IPS-15b (cell line): ENCODE measurements around the gene LHX3.

ENCODE experiments used
- H3K27me3 ChIP-seq: one replicate; pipeline ENCODE4 v1.6.1; 2013; ENCODE audit warnings: low read length; ENCODE audit not compliant: control insufficient read depth, insufficient read depth
- H3K36me3 ChIP-seq: one replicate; pipeline ENCODE4 v1.6.1; 2013; ENCODE audit warnings: low read length; ENCODE audit not compliant: control insufficient read depth, insufficient read depth
- H3K4me1 ChIP-seq: one replicate; pipeline ENCODE4 v1.6.1; 2013; ENCODE audit warnings: mild to moderate bottlenecking, low read length; ENCODE audit not compliant: control insufficient read depth, insufficient read depth
- H3K4me3 ChIP-seq: one replicate; pipeline ENCODE4 v1.5.1; 2013; ENCODE audit warnings: low read depth, low read length
- H3K9ac ChIP-seq: one replicate; pipeline ENCODE4 v1.6.1; 2013; ENCODE audit warnings: low read depth, mild to moderate bottlenecking, low read length
- H3K9me3 ChIP-seq: one replicate; pipeline ENCODE4 v1.6.1; 2013; ENCODE audit warnings: mild to moderate bottlenecking, low read length; ENCODE audit not compliant: control insufficient read depth, insufficient read depth

LHX3 gene

DNA sequence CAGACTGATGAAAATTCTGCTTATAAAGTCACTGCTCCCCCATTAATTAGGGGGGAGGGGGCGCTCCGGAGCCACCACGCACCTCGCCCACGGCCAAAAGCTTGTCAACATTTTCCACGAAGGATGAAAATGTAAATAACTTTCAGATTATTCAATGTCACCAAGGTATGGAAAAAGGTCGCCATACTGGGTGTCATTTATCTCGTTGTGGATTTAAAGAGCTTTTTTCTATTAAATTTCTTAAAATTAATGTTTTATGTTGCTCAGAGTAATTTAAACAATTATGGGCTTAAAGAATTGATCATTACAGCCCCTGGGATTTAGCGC lies 13.0 kb downstream of the LHX3 start:
- Histone ChIP-seq H3K4me1 (peaks cover 7% of the 10 kb centered on the region), H3K27me3 (peaks cover 65% of the 10 kb centered on the region), H3K4me3 (no peak overlapping the region), H3K9me3 (no peaks in the 10 kb centered on the region), H3K9ac (no peak overlapping the region), H3K36me3 (no peaks in the 10 kb centered on the region)

DNA sequence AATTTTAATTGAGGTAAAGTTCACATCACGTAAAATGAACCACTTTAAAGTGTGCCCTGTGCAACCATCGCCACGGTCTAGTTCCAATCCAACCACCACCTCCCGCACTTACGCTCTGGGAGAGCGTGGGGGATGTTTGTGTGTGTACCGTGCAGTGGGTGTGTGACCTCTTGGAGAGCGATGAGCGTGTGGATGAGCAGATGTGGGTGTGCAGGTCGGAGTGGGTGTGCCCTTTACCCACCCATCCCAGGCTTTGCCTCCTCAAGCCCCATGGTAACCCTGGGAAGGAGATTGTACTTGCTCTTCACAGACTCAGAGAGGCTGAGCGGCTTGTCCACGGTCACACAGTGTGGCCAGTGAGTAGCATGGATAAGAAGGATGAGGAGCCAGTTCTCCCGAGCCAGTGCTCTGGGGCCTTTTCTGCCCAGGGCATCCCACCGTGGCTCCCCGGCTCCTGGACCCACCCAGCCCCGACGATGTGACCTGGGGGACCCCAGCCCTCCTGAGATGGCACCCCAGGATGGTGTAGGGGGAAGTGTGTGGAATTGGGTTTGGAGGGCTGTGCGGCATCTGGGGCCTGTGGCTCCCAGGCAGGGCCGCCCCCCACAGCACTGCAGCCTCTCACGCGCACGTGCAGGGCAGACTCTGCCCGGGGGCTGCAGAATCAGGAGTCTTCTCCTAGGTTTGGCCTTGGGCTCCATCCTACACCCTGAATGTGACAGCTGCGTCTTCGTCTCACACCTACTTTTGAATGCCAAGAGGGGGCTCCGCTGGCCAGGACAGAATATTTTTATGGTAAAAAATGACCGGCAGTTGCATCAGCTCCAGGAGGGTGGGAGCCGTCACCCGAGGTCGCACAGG lies 13.6 kb downstream of the LHX3 start:
- H3K4me1 ChIP-seq = peaks cover 5% of the 10 kb centered on the region
- H3K27me3 ChIP-seq = peaks cover 59% of the 10 kb centered on the region
- no peak overlapping the region for H3K9ac ChIP-seq
- no peaks in the 10 kb centered on the region for H3K9me3 ChIP-seq
- H3K4me3 ChIP-seq = no peak overlapping the region
- H3K36me3 ChIP-seq = no peaks in the 10 kb centered on the region

DNA sequence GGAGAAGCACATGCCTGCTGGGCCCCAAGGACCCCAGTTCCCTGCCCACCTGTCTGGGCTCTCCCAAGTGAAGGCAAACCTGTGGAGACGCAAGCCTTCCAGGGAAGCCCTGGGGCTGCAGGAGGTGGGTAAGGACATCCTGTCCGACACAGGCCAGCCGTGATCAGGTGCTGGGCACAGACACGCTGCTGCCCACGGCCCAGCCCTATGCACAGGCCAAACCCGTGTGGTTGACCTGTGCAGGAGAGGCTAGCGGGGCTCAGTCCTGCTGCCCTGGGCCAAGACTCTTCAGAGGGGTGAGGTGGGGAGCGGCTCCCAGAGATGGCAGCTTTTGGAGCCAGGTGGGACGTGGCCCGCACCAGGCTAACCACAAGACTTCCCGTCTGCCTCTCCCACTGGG lies 14.3 kb downstream of the LHX3 start:
- Histone ChIP-seq H3K27me3 (peaks cover 52% of the 10 kb centered on the region), H3K9me3 (no peaks in the 10 kb centered on the region), H3K4me3 (no peak overlapping the region), H3K36me3 (no peaks in the 10 kb centered on the region), H3K4me1 (peaks cover 2% of the 10 kb centered on the region), H3K9ac (no peak overlapping the region)

DNA sequence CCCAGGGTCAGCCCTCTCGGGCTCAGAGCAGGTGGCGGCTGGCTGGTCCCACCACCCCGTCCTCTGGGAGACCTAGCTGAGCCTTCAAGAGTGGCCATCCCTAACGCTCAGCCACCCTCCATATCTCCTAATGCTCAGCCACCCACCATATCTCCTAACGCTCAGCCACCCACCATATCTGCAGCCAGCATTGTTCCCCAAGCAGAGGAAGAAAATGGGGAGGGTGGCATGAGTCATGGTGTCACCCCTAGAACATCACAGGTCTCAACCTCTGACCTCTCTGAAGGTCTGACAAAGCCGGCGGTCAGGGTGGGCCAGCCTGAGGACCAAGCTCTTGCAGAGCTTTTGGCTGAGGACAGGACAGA lies 14.7 kb downstream of the LHX3 start:
- Histone ChIP-seq H3K4me3 (no peak overlapping the region), H3K27me3 (peaks cover 49% of the 10 kb centered on the region), H3K36me3 (no peaks in the 10 kb centered on the region), H3K4me1 (peaks cover under 1% of the 10 kb centered on the region), H3K9me3 (no peaks in the 10 kb centered on the region), H3K9ac (no peak overlapping the region)

DNA sequence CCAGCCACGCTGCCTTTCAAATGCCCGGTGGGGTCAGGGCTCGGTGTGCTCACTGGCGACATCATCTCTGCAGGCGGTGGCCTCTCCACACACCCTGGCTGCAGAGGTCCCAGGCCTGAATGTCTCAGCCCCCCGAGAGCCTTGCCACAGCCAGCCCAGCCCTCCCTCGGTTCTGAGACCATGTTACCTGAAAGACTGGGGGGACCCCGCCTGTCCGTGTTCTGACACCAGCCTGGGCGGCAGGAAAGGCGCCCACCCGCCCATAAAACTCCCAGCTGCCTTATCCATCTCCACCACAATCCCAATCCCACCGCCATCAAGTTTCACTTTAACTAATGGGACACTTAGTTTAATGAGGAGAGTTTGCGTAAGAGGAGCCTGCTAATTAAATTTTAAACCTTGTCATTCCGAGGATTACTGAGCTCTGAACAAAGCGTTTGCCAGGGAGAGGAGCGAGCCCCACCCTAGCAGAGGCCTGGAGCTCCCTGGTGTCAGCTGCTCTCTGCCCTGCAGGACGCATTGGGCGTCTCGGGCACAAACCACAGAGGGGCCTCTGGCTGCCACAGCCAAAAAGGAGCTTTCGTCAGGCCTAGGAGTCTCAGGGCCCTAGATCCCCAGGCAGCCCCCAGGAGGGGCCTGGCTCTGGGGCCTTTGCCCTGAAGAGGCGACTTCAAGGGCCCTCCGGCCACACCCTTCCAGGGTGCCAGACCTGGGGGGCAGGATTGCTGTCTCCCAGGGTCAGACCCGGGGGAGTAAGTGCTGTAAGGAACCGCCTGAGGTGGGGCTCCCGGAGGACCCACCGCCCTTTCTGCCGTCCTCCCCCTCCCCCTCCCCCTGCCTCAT lies 15.3 kb downstream of the LHX3 start:
- no peaks in the 10 kb centered on the region for H3K4me1 ChIP-seq
- H3K9me3 ChIP-seq = no peaks in the 10 kb centered on the region
- no peaks in the 10 kb centered on the region for H3K36me3 ChIP-seq
- peaks cover 43% of the 10 kb centered on the region for H3K27me3 ChIP-seq
- no peak overlapping the region for H3K9ac ChIP-seq
- H3K4me3 ChIP-seq = no peak overlapping the region

DNA sequence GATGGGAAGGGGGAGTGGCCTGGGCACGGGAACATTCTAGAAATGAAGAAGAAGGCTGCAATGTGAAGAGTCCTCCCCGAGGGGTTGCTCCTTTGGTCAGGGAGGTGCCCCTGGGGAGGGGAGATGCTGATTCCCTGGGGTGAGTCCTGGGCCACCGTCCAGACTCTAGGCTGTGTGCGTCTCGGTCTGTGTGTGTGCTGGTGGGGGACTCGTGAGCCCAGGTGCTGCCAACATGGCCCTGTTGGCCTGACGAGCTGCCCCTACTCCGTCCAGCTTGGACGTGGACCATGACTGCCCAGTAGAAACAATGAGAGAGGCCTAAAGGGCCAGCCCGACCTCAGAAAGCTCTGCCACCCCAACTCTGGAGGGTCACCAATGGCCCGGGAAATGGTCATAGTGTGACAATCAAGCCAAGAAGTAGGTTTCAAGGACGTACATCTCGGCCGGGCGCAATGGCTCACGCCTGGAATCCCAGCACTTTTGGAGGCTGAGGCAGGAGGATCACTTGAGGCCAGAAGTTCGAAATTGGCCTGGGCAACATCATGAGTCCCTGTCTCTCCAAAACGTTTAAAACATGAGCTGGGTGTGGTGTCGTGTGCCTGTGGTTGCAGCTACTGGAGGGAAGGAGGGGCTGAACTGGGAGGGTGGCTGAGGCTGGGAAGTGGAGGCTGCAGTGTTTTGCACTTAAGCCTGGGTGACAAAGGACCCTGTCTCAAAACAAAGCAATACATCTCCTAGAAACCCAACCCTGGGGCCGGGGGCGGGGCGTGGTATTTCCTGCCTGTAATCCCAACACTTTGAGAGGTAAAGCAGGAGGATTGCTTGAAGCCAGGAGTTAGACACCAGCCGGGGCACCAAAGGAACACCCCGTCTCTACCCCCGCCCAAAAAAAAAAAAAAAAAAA lies 17.0 kb downstream of the LHX3 start:
- no peak overlapping the region for H3K4me3 ChIP-seq
- peaks cover 30% of the 10 kb centered on the region for H3K27me3 ChIP-seq
- no peaks in the 10 kb centered on the region for H3K4me1 ChIP-seq
- H3K9ac ChIP-seq = no peak overlapping the region
- no peaks in the 10 kb centered on the region for H3K9me3 ChIP-seq
- H3K36me3 ChIP-seq = no peaks in the 10 kb centered on the region

DNA sequence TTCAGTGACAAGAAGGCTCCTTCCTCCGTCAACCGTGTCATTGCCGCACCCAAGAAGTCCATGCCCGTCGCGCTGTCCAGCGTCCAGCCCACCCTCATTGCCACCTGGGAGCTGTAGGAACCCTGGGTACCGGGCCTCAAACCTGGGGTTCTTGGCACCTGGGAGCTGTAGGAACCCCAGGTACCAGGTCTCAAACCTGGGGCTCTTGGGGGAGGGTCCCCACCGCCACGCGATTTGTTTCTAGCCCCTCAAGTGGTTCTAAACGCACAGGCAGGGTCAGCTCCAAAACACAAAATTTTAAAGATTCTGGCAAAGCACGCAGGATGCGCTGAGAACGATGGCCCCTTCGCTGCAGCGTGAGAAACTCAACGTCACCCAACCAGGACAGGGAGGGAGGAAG lies 17.7 kb downstream of the LHX3 start:
- no peaks in the 10 kb centered on the region for H3K4me1 ChIP-seq
- H3K27me3 ChIP-seq = peaks cover 22% of the 10 kb centered on the region
- H3K9ac ChIP-seq = no peak overlapping the region
- H3K36me3 ChIP-seq = no peaks in the 10 kb centered on the region
- no peaks in the 10 kb centered on the region for H3K9me3 ChIP-seq
- H3K4me3 ChIP-seq = no peak overlapping the region

DNA sequence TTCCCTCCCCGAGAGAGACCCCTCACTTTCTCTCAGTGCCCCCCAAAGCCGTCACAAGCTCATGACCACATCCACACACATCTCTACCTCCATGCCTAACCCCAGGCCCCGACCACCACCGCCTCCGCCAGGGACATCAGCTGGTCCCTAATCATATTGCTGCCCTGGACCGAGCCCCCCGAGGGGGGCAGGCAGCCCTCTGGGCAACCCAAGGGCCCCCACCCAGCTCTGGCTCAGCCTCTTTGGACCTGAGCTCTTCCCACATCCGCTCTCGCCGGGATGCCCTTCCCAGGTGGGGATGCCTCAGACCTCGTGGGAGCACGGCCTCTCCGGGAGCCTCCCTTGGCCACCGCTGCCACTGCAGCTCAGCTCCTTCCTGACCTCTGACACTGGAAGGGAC lies 18.5 kb downstream of the LHX3 start:
- Histone ChIP-seq H3K4me3 (no peak overlapping the region), H3K4me1 (no peaks in the 10 kb centered on the region)

DNA sequence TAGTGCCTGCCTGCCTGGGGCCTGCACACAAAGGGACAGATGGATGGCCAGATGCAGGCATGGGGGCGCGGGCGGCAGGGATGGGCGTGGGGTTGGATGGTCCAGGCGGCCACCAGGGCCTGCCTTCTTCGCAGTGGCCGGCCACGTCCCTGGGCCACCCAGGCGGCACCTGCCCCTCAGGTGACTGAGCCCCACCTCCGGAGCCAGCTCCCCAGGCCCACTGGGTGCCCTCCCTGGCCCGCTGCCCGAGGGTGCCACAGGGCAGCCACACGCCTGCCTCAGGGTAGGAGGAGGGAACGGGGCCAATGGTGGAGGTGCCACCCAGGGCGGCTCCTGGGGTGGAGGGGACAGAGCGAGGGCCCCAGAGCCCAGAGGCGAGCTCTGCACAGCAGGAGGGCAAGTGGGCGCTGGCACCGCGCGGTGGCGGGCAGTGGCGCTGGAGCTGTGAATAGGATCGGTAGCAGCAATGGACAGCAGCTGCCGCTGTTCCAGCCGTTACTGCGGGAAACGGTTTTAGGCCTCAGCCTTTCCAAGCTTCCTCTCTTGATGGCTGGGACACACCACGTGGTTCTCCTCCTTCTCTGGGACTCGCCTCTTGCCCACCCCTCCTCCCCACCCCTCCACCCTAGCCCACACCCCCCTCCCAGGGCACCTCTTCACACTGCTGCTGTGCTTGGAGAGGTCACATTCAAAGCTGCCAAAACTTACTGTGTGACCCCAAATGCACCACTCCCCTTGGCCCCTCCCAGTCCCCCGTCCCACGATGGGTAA lies 19.1 kb downstream of the LHX3 start:
- no peak overlapping the region for H3K4me3 ChIP-seq
- no peak overlapping the region for H3K9ac ChIP-seq
- no peaks in the 10 kb centered on the region for H3K9me3 ChIP-seq
- H3K36me3 ChIP-seq = no peaks in the 10 kb centered on the region
- peaks cover 8% of the 10 kb centered on the region for H3K27me3 ChIP-seq
- H3K4me1 ChIP-seq = no peaks in the 10 kb centered on the region

More for the DNA sequence above, 18.5 kb downstream of the LHX3 start:
- Histone ChIP-seq H3K9me3 (no peaks in the 10 kb centered on the region), H3K9ac (no peak overlapping the region), H3K36me3 (no peaks in the 10 kb centered on the region), H3K27me3 (peaks cover 14% of the 10 kb centered on the region)

DNA sequence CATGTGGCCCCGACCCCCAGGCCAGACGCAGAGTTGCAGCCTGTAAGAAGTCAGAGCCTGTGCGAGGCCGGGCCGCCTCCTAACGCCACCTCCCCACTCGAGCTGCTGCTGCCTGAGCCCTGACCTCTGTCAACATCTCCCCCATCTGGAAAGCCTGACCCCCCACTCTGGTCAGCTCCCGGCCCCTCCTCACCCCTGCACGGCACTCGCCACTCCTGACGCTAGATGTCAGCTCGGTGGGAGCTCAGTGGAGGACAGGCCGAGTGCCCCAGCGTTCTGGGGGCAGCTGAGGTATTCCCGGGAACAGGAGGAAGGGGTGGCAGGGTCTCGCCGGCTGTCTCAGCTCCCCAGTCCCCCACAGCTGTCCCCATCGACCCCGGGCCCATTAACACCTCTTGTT lies 19.9 kb downstream of the LHX3 start:
- Histone ChIP-seq H3K27me3 (peaks cover 2% of the 10 kb centered on the region), H3K36me3 (no peaks in the 10 kb centered on the region), H3K9me3 (no peaks in the 10 kb centered on the region), H3K9ac (no peak overlapping the region), H3K4me3 (no peak overlapping the region), H3K4me1 (no peaks in the 10 kb centered on the region)

DNA sequence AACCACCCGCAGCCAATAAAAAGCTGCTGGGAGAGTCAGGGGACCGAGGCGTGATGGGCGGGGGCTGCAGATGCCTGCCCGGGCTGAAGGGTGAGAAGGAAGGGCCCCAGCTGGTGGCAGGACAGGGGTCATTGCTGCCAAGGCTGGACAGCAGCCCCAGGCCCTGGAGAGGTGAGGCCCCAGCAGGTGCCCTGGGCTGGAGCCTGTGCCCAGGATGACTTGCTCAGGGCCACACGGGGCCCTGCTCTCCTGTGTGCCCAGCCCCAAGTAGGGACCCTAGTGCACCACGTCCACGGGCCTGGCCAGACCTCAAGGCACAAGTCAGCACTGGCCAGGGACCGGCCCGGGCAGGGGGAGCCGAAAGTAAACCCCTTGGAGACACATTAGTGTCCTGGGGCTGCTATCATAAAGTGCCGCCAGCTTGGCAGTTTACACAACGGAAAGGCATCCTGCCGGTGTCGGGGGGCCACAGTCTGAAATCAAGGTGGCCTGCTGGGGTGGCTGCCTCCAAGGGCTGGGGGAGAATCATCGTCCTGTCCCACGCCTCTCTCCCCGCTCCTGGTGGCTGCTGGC lies 22.0 kb downstream of the LHX3 start:
- H3K27me3 ChIP-seq = no peaks in the 10 kb centered on the region
- no peaks in the 10 kb centered on the region for H3K9me3 ChIP-seq
- no peaks in the 10 kb centered on the region for H3K4me1 ChIP-seq
- H3K36me3 ChIP-seq = no peaks in the 10 kb centered on the region
- H3K9ac ChIP-seq = no peak overlapping the region
- no peak overlapping the region for H3K4me3 ChIP-seq
